HCT116 (cell line): Measurements from ENCODE around the gene TEX30. TPM values are rescaled to one million over a fixed set of nuclear protein-coding genes. Genes with fewer than 3 reads are reported as not detected.

Experiments
- ATAC-seq: fragments of 200-7000 bp; cut with Tn5 transposase; 2 replicates; pipeline ENCODE4 v1.9.1; 2020; ENCODE audit warnings: mild to moderate bottlenecking, moderate library complexity
- BruUV-seq: library from RNA; stranded (reverse); fragments of 400-500 nt; replicated peaks from 2 replicates; lab custom pipeline; 2021; lab: Mats Ljungman, UMichigan
- CTCF ChIA-PET: fragments of 300-600 bp; sonication (Branson Sonifier 250); formaldehyde crosslinking; loops from one replicate; lab custom pipeline; 2021; ENCODE audit warnings: antibody characterized with exemption; lab: Charles Lee
- POLR2A ChIA-PET: fragments of 300-600, 350-600 bp; sonication (Branson Sonifier 250); formaldehyde crosslinking; loops from one replicate; lab custom pipeline; 2021; ENCODE audit warnings: antibody characterized with exemption; lab: Charles Lee
- RAD21 ChIA-PET, 2 experiments: fragments of 300-600 bp; sonication (Branson Sonifier 250); formaldehyde crosslinking; loops; one replicate each; lab custom pipeline; 2023; ENCODE audit warnings: low total read pairs in 2 of 2; ENCODE audit not compliant: uncharacterized antibody in 2 of 2, unreplicated experiment in 2 of 2, low non-redundant PET in 1 of 2; lab: Charles Lee
- DNase-seq: peaks from one replicate; pipeline ENCODE4 v3.0.0-alpha.2; 2010; ENCODE audit warnings: low read depth, low spot score
- H2AFZ ChIP-seq: fragments of 200-600 bp; shearing (Covaris generic), sonication (generic); 2 replicates; pipeline ENCODE4 v1.6.1; 2017; ENCODE audit warnings: low read depth, mixed run types, mixed read lengths, antibody characterized with exemption, low read length; ENCODE audit not compliant: poor library complexity, severe bottlenecking
- H3K27ac ChIP-seq: 2 replicates; pipeline ENCODE4 v1.5.1; 2012; ENCODE audit warnings: low read depth, low read length
- H3K27me3 ChIP-seq: fragments of 200-600 bp; sonication (generic); 2 replicates; pipeline ENCODE4 v1.6.1; 2016; ENCODE audit warnings: mixed run types, low read length, mixed read lengths; ENCODE audit not compliant: insufficient read depth
- H3K36me3 ChIP-seq, 2 experiments: fragments of 200-500 bp in 1 of 2; fragments of 200-600 bp in 1 of 2; sonication (Bioruptor generic) in 1 of 2; sonication (generic) in 1 of 2; 2 replicates each; pipeline versions ENCODE4 v1.5.1 to v1.6.1; 2014 to 2016; ENCODE audit warnings: low read length in 2 of 2, inconsistent platforms in 1 of 2, mixed read lengths in 1 of 2, mixed run types in 1 of 2; ENCODE audit not compliant: insufficient read depth in 2 of 2, control insufficient read depth in 1 of 2
- H3K4me1 ChIP-seq, 2 experiments: fragments of 200-600 bp in 1 of 2; sonication (generic) in 1 of 2; 2 replicates each; pipeline versions ENCODE4 v1.5.1 to v1.6.1; 2012 to 2017; ENCODE audit warnings: low read length in 2 of 2, inconsistent platforms in 1 of 2, mild to moderate bottlenecking in 1 of 2, mixed read lengths in 1 of 2, mixed run types in 1 of 2, moderate library complexity in 1 of 2; ENCODE audit not compliant: insufficient read depth in 2 of 2, control insufficient read depth in 1 of 2
- H3K4me2 ChIP-seq: fragments of 200-600 bp; sonication (generic); 2 replicates; pipeline ENCODE4 v1.6.1; 2017; ENCODE audit warnings: mixed run types, low read length, mixed read lengths
- H3K4me3 ChIP-seq, 2 experiments: fragments of 200-600 bp in 1 of 2; sonication (generic) in 1 of 2; replicated peaks in 1 of 2; 2 replicates each; pipeline ENCODE4 v1.5.1; 2011 to 2016; ENCODE audit warnings: low read length in 2 of 2, control low read depth in 1 of 2, low read depth in 1 of 2, mild to moderate bottlenecking in 1 of 2, mixed read lengths in 1 of 2, mixed run types in 1 of 2
- H3K79me2 ChIP-seq: fragments of 200-600 bp; sonication (generic); 2 replicates; pipeline ENCODE4 v1.6.1; 2017; ENCODE audit warnings: mild to moderate bottlenecking, mixed run types, low read length, moderate library complexity, mixed read lengths; ENCODE audit not compliant: insufficient read depth
- H3K9ac ChIP-seq: fragments of 200-600 bp; sonication (generic); 2 replicates; pipeline ENCODE4 v1.6.1; 2016; ENCODE audit warnings: low read length, mixed read lengths
- H3K9me2 ChIP-seq: fragments of 200-600 bp; sonication (generic), shearing (Covaris generic); 2 replicates; pipeline ENCODE4 v1.6.1; 2017; ENCODE audit warnings: mixed run types, mild to moderate bottlenecking, moderate library complexity; ENCODE audit not compliant: insufficient read depth
- H3K9me3 ChIP-seq, 2 experiments: fragments of 200-500 bp in 1 of 2; fragments of 200-600 bp in 1 of 2; sonication (Bioruptor generic) in 1 of 2; sonication (generic) in 1 of 2; 2 replicates each; pipeline ENCODE4 v1.6.1; 2014 to 2017; ENCODE audit warnings: low read length in 2 of 2, mixed read lengths in 2 of 2, inconsistent platforms in 1 of 2, low read depth in 1 of 2, mild to moderate bottlenecking in 1 of 2, mixed run types in 1 of 2, moderate library complexity in 1 of 2; ENCODE audit not compliant: control insufficient read depth in 1 of 2, insufficient read depth in 1 of 2
- H4K20me1 ChIP-seq: fragments of 200-600 bp; sonication (generic), shearing (Covaris generic); 2 replicates; pipeline ENCODE4 v1.6.1; 2017; ENCODE audit warnings: mixed run types, mild to moderate bottlenecking, moderate library complexity; ENCODE audit not compliant: insufficient read depth
- CTCF ChIP-seq, 3 experiments: fragments of 200-600 bp in 1 of 3; sonication (generic) in 1 of 3; IDR thresholded peaks in 2 of 3; conservative IDR thresholded peaks in 1 of 3; 2 replicates each; pipeline ENCODE4 v1.5.1; 2012 to 2017; ENCODE audit warnings: low read depth in 2 of 3, low read length in 2 of 3, antibody characterized with exemption in 1 of 3, borderline replicate concordance in 1 of 3, control low read depth in 1 of 3, mild to moderate bottlenecking in 1 of 3, mixed read lengths in 1 of 3, mixed run types in 1 of 3, moderate library complexity in 1 of 3; ENCODE audit not compliant: insufficient read depth in 1 of 3
- EGR1 ChIP-seq: IDR thresholded peaks from 2 replicates; pipeline ENCODE4 v1.6.1; 2012; ENCODE audit warnings: low read depth
- ELF1 ChIP-seq: IDR thresholded peaks from 2 replicates; pipeline ENCODE4 v1.6.1; 2012; ENCODE audit warnings: low read depth, borderline replicate concordance
- EZH2 ChIP-seq: fragments of 200-600 bp; sonication (generic); IDR thresholded peaks from 2 replicates; pipeline ENCODE4 v1.6.1; 2017; ENCODE audit warnings: antibody characterized with exemption, mixed run types
- POLR2A ChIP-seq: IDR thresholded peaks from 2 replicates; pipeline ENCODE4 v1.7.0; 2011; ENCODE audit warnings: borderline replicate concordance; ENCODE audit not compliant: insufficient read depth, insufficient read length; ENCODE audit errors: extremely low read depth
- POLR2AphosphoS5 ChIP-seq: IDR thresholded peaks from 2 replicates; pipeline ENCODE4 v1.6.1; 2011; ENCODE audit warnings: mild to moderate bottlenecking, low read depth, low read length, moderate library complexity
- RAD21 ChIP-seq: IDR thresholded peaks from 2 replicates; pipeline ENCODE4 v1.6.1; 2012; ENCODE audit warnings: low read depth, mild to moderate bottlenecking
- SIN3A ChIP-seq: IDR thresholded peaks from 2 replicates; pipeline ENCODE4 v1.6.1; 2012; ENCODE audit warnings: low read depth
- intact Hi-C: fragments of 100-400 bp; cut with micrococcal nuclease; formaldehyde crosslinking; loops from 2 replicates; pipeline ENCODE4 v1.10.0; 2022
- total RNA-seq: library from RNA; stranded (reverse); gene quantifications from one replicate; pipeline ENCODE4 v1.2.1, GENCODE V29; 2021; ENCODE audit not compliant: unreplicated experiment

The TEX30 gene
- total RNA-seq, 1 experiment from 2014 or later, result 22.3 TPM

- no peaks in the 10 kb centered on the region for H3K9me3 ChIP-seq
- intact Hi-C loops, result loop anchor here (10.0 kb wide), 1 partner anchor 1582 kb away; no protein-coding TSS in a partner anchor
- H3K4me1 ChIP-seq, result peaks cover 0 to 4% of the 10 kb centered on the region in 2 experiments; a peak in 2 of 4 replicates
- ChIA-PET RAD21 (no interaction called here), CTCF (no interaction called here), POLR2A (no interaction called here)
- DNase-seq, result no peak
- no peak overlapping the region for H3K27ac ChIP-seq
- ATAC-seq, result peak; percentile 62; the same call in 1 of the 2 replicates
- no peaks in the 10 kb centered on the region for H3K79me2 ChIP-seq
- H3K9ac ChIP-seq, result no peak overlapping the region
- no TSS peak for BruUV-seq
- no peak overlapping the region for H3K4me3 ChIP-seq
- H4K20me1 ChIP-seq, result no peaks in the 10 kb centered on the region
- H3K4me2 ChIP-seq, result no peak overlapping the region
- no peak overlapping the region for H2AFZ ChIP-seq
- no peaks in the 10 kb centered on the region for H3K9me2 ChIP-seq
- H3K36me3 ChIP-seq, result no peaks in the 10 kb centered on the region
- TF ChIP-seq EZH2, result no peak
- 0 out of 6 replicates have a peak, but pooled peaks of 2 of the 3 experiments have one; percentile 4 to 11 for TF ChIP-seq CTCF (IDR thresholded peaks at IDR 0.05 in 2 of 3, conservative IDR thresholded peaks at IDR 0.05 in 1 of 3; ENCODE audit: borderline replicate concordance in 1 of 3, insufficient read depth in 1 of 3, low read depth in 2 of 3, low read length in 2 of 3)
- TF ChIP-seq POLR2A, result no peak
- no peak for TF ChIP-seq POLR2AphosphoS5
- TF ChIP-seq SIN3A, result no peak
- no peak for TF ChIP-seq ELF1
- peak; percentile 16; the same call in 1 of the 2 replicates for TF ChIP-seq RAD21
- TF ChIP-seq EGR1, result no peak
- peaks cover 48% of the 10 kb centered on the region for H3K27me3 ChIP-seq
These were observed 47.2 kb downstream of the TEX30 start for GRCh38 chr13:102726430-102726829.
